ENCODE results near the gene LNX2. TPM values are rescaled to one million over a fixed set of nuclear protein-coding genes. Genes with fewer than 3 reads are reported as not detected.

LNX2 gene
- total RNA-seq, 1 donor from 2014 or later = 11.2 TPM

- DNase-seq = no peak
- Histone ChIP-seq H3K27ac (replicated peaks) (no peak overlapping the region), H3K36me3 (peaks cover 50% of the 10 kb centered on the region), H3K9me3 (replicated peaks) (no peaks in the 10 kb centered on the region), H3K27me3 (ENCODE audit: low read depth) (no peaks in the 10 kb centered on the region), H3K4me1 (peaks cover 18% of the 10 kb centered on the region), H3K4me3 (no peak overlapping the region)
- TF ChIP-seq CTCF (IDR thresholded peaks at IDR 0.05; ENCODE audit: borderline replicate concordance) = no peak
- intact Hi-C loops (cut with micrococcal nuclease) = no loop called here
Observed at GRCh38 chr13:27569405-27569804, 50.9 kb downstream of the LNX2 start.

GRCh38 chr13:27565818-27566217, 54.5 kb downstream of the LNX2 start:
- intact Hi-C loops (cut with micrococcal nuclease) = no loop called here
- Histone ChIP-seq H3K9me3 (replicated peaks) (no peaks in the 10 kb centered on the region), H3K36me3 (peaks cover 50% of the 10 kb centered on the region), H3K4me1 (peaks cover 19% of the 10 kb centered on the region), H3K27ac (replicated peaks) (no peak overlapping the region), H3K4me3 (no peak overlapping the region), H3K27me3 (ENCODE audit: low read depth) (no peaks in the 10 kb centered on the region)
- no peak for TF ChIP-seq CTCF (IDR thresholded peaks at IDR 0.05; ENCODE audit: borderline replicate concordance)
- DNase-seq = no peak

GRCh38 chr13:27562457-27562856, 57.9 kb downstream of the LNX2 start:
- peak; percentile 31 for DNase-seq
- Histone ChIP-seq H3K36me3 (peaks cover 40% of the 10 kb centered on the region), H3K4me3 (no peak overlapping the region), H3K27ac (replicated peaks) (peak overlapping the region; percentile 68), H3K9me3 (replicated peaks) (no peaks in the 10 kb centered on the region), H3K4me1 (peaks cover 19% of the 10 kb centered on the region), H3K27me3 (ENCODE audit: low read depth) (no peaks in the 10 kb centered on the region)
- intact Hi-C loops (cut with micrococcal nuclease) = no loop called here
- TF ChIP-seq CTCF (IDR thresholded peaks at IDR 0.05; ENCODE audit: borderline replicate concordance) = no peak

- Histone ChIP-seq H3K4me3 (no peak overlapping the region), H3K9me3 (replicated peaks) (no peaks in the 10 kb centered on the region), H3K4me1 (peaks cover 25% of the 10 kb centered on the region), H3K27ac (replicated peaks) (no peak overlapping the region), H3K27me3 (ENCODE audit: low read depth) (no peaks in the 10 kb centered on the region), H3K36me3 (peaks cover 28% of the 10 kb centered on the region)
- DNase-seq = no peak
- intact Hi-C loops (cut with micrococcal nuclease) = no loop called here
- no peak for TF ChIP-seq CTCF (IDR thresholded peaks at IDR 0.05; ENCODE audit: borderline replicate concordance)
Observed at GRCh38 chr13:27559719-27560118, 60.6 kb downstream of the LNX2 start.

GRCh38 chr13:27556109-27556508, 64.2 kb downstream of the LNX2 start:
- Histone ChIP-seq H3K36me3 (peaks cover 47% of the 10 kb centered on the region), H3K27me3 (ENCODE audit: low read depth) (no peaks in the 10 kb centered on the region), H3K9me3 (replicated peaks) (no peaks in the 10 kb centered on the region), H3K4me3 (no peak overlapping the region), H3K27ac (replicated peaks) (no peak overlapping the region), H3K4me1 (peaks cover 23% of the 10 kb centered on the region)
- intact Hi-C loops (cut with micrococcal nuclease) = no loop called here
- no peak for DNase-seq
- TF ChIP-seq CTCF (IDR thresholded peaks at IDR 0.05; ENCODE audit: borderline replicate concordance) = peak; percentile 29

- peaks cover 32% of the 10 kb centered on the region for H3K4me1 ChIP-seq
- no peak overlapping the region for H3K4me3 ChIP-seq
- no peak for DNase-seq
- no peak overlapping the region for H3K27ac ChIP-seq (replicated peaks)
- peaks cover 67% of the 10 kb centered on the region for H3K36me3 ChIP-seq
- H3K27me3 ChIP-seq (ENCODE audit: low read depth) = no peaks in the 10 kb centered on the region
- TF ChIP-seq CTCF (IDR thresholded peaks at IDR 0.05; ENCODE audit: borderline replicate concordance) = no peak
- intact Hi-C loops (cut with micrococcal nuclease) = no loop called here
- no peaks in the 10 kb centered on the region for H3K9me3 ChIP-seq (replicated peaks)
Observed at GRCh38 chr13:27551562-27551961, 68.8 kb downstream of the LNX2 start.
